VCaP (cell line): ENCODE data around the gene HSPB3.
A peak's percentile ranks its signal among the peaks of the same experiment; 100 is the strongest.
"Not testable (repeated sequence)": the region's sequence is repeated elsewhere in the genome, so short reads cannot be mapped to it uniquely, and the experiment has no call there.

Experiments
- H3K27ac ChIP-seq: fragments of 450-650 bp; 2 replicates; pipeline ENCODE4 v1.5.1; 2017
- CTCF ChIP-seq: fragments of 450-650 bp; conservative IDR thresholded peaks from 2 replicates; pipeline ENCODE4 v1.5.1; 2017; ENCODE audit warnings: mild to moderate bottlenecking, moderate library complexity

HSPB3 gene

GRCh38 chr5:54421976-54422375 is 33.5 kb upstream of the HSPB3 start:
- TF ChIP-seq CTCF, result no peak
- H3K27ac ChIP-seq, result no peak overlapping the region

GRCh38 chr5:54425258-54425657 is 30.2 kb upstream of the HSPB3 start:
- TF ChIP-seq CTCF, result no peak
- no peak overlapping the region for H3K27ac ChIP-seq

DNA sequence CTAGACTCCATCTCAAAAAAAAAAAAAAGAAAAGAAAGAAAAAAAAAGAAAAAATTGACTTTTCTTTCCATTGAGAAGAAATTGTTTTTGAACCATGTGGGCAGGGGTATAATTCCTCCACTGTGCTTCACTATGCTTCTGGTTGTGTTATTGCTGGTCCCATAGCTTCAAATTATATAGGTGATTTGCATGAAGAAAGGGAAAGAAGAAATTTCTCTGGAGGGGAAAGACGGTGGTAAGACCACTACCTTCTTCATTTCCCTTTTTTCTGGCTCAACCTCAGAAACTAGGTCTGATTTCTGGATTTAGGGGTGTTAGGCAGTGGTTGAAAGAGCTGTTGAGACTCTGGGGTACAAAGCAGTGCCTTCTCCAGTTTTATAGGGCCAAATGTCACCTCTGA is 29.3 kb upstream of the HSPB3 start:
- TF ChIP-seq CTCF, result no peak
- no peak overlapping the region for H3K27ac ChIP-seq

- not testable (repeated sequence) for H3K27ac ChIP-seq
Observed at GRCh38 chr5:54434650-54435049, 20.8 kb upstream of the HSPB3 start.

DNA sequence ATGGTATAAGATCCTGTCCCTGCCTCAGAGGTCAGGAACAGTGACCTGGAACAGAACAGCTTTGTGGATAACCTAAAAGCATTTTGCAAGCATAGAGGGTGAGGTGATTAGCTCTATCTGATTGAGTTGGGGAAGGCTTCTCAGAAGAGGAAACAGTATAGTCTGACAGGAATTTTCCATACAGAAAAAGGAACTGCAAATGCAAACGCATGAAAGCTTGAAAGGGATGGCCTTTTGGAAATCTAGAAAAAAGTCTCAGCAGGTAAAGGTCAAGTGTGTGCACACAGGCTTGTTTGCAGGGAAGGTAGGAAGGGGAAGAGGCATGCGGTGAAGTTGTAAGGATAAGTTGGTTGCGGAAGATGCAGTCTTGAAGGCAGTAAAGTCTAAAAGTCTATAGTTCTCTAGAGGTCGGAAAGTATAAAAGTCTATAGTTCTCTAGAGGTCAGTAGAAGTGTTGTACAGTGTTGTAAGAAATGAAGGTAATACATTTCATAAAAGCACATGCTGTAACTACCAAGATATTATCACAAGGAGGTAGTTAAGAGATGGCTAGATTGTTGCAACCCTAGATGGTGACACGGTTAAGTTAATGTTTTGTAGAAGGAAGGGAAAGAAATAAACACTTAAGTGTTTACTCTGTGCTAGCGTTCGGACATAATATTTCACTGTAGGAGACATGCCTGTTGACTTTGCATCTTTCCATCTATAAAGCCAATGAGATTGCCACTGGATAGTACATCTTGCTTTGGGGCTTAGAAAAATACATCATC is 16.7 kb upstream of the HSPB3 start:
- no peak for TF ChIP-seq CTCF
- peak overlapping the region; percentile 71 for H3K27ac ChIP-seq

GRCh38 chr5:54440456-54440893 is 15.0 kb upstream of the HSPB3 start:
- H3K27ac ChIP-seq, result peak overlapping the region; percentile 71
- TF ChIP-seq CTCF, result no peak

DNA sequence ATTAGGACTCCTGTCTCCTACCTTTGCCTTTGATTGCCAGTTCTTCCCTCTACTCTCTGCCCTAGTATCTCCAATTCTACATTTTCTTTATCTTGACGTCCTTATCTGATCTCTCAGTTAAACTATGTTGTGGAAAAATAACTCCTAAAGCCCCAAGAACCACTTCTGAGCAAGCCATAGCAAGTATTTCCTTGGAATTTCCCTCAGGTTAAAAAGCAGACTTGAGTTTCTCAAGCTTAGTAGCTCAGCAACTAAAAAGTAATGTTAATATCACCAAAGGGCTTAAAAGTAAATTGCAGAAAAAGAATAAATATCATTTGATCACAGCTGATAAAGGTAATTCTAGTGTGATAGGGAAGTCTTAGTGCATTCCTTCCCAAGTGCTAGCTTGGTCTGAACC is 13.2 kb upstream of the HSPB3 start:
- TF ChIP-seq CTCF, result no peak
- no peak overlapping the region for H3K27ac ChIP-seq

DNA sequence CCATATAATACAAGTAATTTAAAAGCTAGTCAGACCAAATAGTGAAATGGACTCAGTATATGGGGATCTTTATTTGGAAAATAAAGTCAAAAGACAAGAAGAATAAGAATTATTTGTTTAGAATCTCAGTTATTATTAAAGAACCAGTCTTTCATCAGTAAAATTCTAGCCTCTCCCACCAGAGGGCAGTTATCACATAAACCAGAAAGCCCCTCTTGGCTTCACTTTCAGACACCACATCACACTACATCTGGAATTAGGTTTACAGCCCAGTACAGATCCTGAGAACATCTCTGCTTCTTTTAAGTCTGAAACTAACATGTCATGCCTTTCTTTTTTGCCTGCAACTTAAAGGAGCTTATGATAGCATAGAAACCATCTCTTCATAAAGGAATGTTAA is 12.2 kb upstream of the HSPB3 start:
- TF ChIP-seq CTCF, result peak; percentile 38
- H3K27ac ChIP-seq, result no peak overlapping the region
